Middle frontal gyrus (tissue), 1 donor: ENCODE measurements around the gene RND3.

Experiments
- DNase-seq: peaks from one replicate; pipeline ENCODE4 v3.0.0-alpha.2; 2015; ENCODE audit warnings: low spot score; ENCODE audit errors: extremely low spot score

Gene RND3

DNA sequence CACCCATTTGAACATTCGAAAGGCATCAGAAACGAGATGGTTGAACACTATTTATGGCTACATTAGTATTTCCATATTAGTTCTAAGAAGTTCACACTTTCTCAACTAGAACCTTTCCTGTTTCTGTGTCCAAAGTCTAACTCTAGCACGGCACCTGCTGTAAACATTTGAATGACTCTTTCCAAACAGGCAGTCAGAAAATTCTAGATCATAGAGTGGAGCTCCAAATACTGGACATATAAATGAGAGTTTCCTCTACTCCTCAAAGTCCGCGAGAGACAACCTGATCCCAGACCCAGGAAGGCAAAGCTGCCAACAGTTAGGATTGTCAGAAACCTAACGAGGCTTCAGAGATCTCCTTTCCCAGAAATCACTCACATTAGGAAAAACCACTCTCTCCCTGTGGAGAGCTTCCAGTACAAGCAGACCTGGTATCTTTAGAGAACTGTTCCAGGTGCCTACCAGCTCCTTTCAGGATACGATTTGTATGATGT lies 10.6 kb downstream of the RND3 start:
- no peak for DNase-seq

DNA sequence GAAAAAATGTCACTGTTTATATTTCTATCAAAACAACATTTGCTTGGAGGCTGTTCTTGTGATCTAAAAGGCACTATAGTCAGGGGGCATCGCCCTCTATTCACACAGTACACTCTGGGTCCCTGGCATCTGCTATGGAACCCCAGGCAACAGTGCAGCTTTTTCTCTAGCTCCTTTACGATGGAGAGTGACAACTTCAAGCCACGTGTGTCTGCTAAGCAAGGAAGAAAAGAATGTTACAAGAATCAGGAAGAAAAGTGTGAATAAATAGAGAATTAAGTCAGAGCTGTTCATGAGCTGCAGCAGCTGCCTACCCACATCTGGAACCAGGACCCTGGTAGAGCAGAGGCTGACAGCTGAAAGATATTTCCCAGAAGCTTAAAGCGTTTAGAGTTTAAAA lies 11.2 kb downstream of the RND3 start:
- DNase-seq: no peak

- DNase-seq: no peak
These were observed 11.8 kb downstream of the RND3 start for GRCh38 chr2:150475479-150476250.

- no peak for DNase-seq
These were observed 13.0 kb downstream of the RND3 start for GRCh38 chr2:150474326-150475074.

DNA sequence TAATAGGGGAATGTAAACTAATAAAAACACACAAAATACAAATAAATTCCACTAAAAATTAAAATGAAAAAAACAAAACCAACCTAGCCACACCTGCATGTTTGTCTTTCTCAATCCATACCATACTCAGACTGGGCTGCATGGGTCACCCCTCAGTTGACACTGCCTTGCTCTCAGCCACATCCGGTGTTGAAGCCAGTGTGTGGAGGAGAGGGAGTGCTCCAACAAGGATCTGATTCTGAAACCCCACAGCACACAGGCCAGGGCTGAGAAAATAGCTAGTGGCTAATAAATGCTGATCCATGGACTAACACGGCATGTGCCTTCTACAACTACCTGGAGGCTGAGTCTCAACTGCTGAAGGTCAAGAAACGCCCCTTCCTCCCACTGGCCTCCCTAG lies 13.7 kb downstream of the RND3 start:
- DNase-seq: no peak

DNA sequence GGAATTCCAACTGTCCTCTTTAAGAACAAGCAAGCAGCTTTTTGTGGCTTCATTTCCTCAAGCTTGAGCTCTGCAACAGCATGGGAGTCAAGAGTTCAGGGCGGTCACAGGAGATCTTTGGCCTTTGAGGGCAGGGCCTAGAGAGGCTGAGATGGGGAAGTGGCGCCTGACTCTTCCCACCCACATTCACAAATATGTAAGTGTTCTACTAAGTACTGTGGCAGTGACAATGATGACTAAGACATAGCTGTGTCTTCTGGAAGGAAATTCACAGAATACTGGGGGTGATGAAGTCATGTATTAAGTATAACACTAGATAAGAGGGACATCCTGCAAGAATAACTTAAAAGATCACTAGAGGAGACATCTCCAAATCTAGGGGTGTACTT lies 15.0 kb downstream of the RND3 start:
- no peak for DNase-seq

- DNase-seq: no peak
These were observed 15.5 kb downstream of the RND3 start for GRCh38 chr2:150471813-150472510.

GRCh38 chr2:150470435-150470834 lies 17.0 kb downstream of the RND3 start:
- DNase-seq: no peak

DNA sequence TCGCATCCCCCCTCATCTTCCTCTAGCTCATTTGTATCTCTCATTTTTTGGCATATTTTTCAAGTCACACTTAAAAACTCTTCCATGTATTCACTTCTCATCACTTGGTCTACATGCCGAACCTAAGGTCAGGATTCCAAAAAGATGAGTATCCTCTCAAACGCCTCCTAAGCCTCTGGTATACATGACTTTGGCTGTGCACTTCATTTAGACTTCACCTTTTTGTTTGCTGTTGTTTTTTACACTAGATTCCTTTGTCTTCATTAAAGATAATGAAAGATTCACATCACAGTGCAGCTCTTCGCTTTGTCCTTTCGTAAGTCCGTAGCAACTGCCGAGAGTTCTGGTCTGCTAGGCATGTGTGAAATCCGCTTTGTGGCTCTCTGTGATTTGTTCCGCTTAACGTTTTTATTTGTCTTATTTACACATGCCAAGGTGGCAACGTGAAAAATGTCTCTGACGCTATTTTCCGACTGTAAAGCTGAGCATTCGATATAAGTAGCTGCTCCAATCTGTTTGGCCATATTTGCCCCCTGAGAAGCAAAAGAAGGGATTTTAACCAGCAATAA lies 17.7 kb downstream of the RND3 start:
- DNase-seq: no peak

GRCh38 chr2:150468350-150468960 lies 19.0 kb downstream of the RND3 start:
- no peak for DNase-seq

DNA sequence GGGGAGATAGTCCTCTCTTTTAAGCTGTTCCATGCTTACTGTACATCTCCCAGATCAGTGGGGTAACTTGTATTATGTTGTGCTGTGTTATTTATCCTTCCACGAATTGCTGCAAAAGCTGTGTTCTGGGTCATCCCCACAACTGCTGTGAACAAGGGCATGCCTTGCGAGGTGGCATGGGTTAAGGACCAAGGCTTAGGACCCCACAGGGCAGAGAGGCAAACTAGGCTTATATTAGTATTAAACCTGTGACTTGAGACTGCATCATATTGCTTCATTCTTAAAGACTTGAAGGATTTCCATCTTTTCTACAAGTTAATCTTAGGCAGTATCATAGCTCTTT lies 19.9 kb downstream of the RND3 start:
- DNase-seq: no peak

GRCh38 chr2:150466741-150467620 lies 20.5 kb downstream of the RND3 start:
- no peak for DNase-seq

- DNase-seq: no peak
These were observed 21.5 kb downstream of the RND3 start for GRCh38 chr2:150465703-150466569.

DNA sequence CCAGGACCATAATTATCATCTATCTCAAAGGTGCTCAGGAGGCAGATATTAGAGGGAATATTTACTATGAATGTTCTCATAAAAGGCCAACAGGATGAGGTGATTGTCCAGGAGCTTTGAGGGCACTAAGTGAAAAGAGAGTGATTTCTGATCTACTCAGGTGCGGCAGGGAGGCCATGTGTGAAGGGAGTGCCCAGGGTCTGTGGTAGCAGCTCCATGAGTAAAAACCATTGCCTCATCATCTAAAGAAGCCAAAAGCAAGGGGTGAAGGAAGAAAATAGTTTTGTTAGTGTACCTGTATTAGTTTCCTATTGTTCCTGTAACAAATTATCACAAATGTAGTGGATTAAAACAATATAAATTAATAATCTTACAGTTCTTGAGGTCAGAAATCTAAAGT lies 22.5 kb downstream of the RND3 start:
- DNase-seq: no peak

DNA sequence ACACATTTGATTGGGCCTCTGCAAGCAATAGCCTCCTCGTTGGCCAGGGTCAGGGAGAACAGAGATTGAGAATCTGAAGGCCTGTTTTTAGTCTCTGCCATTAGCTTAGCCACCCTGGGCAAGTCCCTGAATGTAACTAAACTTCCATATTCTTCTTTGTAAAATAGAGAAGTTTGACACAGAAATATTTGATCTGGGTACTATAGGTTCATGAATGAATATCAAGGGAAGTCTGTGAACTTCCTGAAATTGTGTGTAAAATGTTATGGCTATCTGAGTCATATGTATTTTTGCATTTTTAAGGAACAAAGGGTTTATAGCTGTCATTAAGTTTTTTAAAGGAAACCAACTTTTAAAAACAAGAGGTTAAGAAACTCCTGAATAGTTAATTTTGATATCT lies 23.2 kb downstream of the RND3 start:
- DNase-seq: no peak

DNA sequence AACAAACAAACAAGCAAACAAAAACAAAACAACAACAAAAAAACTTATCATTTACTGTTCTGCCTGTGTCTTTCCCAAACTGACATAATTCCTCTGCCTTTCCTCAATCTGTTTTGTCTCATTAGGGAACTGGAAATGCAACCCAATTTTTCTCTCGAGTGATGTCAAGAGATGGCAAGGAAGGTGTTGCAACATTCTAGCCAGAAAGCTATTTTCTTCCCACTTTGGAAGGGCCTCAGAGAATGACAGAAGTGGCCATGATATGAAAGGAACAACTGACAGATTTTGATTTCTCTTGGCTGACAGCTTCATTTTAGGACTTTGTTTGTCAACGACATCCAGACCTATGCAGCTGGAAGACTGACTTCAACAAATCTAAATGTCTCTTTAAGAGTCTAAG lies 24.7 kb downstream of the RND3 start:
- no peak for DNase-seq

GRCh38 chr2:150459281-150459680 lies 28.2 kb downstream of the RND3 start:
- DNase-seq: no peak

- DNase-seq: no peak
These were observed 36.7 kb downstream of the RND3 start for GRCh38 chr2:150450765-150451164.

DNA sequence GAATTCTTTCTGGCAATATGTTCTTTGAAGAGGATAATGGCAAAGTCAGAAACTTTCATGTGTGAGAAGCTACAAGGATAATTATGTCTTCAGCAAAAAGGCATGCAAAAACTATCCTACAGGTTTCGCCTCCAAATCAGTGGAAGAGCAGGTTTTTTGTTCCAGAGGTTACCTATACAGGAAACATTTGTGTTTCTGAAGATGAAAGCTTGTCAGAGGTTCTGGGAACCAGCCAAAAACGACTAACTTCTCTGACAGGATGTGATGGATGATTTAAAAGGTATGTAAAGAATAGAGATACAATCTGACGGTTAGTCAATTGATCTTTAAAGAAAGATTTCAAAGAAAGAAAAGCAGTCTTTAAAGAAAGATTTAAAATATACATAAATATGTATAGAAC lies 37.6 kb downstream of the RND3 start:
- DNase-seq: no peak

- DNase-seq: no peak
These were observed 42.1 kb downstream of the RND3 start for GRCh38 chr2:150445398-150445797.
